ENCODE measurements around the gene MAPKAP1.

Gene MAPKAP1

DNA sequence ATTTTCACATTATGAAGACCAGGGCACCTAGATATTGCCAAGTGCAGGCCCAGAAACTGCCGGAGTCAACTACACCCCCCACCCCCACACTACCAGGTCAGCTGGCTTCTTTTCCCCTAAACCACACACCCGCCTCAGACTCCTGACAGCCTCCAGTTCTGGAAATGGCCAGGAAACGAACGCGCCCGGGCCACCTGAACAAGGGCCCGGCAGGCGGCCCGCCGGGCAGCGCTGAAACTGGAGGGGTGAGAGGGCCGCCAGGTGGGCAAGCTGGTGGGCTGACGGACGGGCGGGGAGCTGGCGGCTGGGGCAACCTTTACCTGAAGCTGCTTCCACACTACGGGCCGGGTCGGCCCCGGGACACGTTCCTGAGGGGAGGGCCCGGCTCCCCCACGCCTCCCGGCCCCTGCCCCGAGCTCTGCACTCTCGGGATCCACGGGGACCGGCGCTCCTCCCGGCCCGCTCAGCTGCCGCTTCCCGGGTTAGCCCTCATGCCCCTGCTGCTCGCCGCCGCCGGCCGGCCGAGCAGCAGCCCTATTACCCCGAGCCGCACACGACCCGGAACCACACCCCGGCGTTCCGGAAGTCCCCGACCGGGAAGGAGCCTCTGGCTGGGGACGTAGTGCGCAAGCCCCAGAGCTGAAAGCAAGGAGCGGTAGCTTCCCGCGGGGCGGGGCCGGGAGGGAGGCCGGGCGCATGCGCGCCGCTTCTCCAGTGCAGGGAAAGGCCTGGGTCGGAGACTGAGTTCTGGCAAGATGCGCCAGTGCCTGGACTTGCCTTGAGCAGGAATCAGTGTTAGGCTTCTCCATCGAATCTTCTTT is at the start of gene MAPKAP1:
MAPKAP1 (minus strand) TSS at position 558 of the 821 bp plus-strand sequence. CDS start 34,634 bp downstream, outside the sequence.
- no peak for FAIRE-seq

GRCh38 chr9:125756518-125756917 is 49.5 kb upstream of the MAPKAP1 start:
- no peak for FAIRE-seq

- no peak for FAIRE-seq
Measured at GRCh38 chr9:125755340-125755739, 48.3 kb upstream of the MAPKAP1 start.

DNA sequence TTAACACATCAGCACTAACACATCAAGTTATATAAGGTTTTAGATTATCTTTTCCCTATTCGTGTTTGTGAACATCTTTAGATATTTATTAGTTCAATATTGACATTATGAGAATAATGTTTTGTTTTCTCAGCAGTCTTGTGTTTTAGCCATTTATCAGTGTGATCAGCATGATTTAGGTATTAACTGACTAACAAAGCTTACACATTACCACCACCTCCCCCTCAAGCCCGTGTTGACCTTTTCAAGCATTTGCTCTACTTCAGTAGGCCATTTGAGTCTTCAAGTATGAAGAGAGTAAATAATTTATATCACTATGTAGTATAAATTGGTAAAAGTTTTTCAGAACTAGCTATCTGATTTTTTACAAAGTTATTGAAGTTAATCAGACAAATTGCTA is 47.1 kb upstream of the MAPKAP1 start:
- peak; percentile 16 for FAIRE-seq

DNA sequence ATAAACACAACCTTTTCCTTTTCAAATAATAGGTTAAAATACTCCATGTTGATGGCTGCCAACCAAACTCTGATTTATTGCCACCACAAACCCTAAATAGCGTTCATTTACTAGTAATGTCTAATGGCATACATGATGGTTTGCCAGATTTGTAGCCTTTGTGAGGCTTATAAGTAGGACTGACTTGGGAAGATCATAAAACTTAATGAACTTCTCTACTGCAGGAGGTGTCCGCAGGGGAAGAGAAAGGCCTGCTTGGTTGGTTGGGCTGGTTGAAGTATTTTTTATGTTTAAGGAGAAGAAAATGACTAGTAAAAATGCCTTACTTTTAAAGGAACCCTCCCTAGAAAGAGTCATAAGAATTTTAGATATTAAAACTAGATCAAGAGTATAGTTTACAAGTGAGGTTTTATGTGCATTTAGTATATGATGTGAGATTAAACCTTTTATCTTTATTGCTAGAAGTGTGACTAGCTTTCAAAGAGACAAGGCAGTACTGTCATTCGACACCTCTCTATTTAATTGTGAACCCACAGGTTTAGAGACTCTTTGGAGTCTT is 45.1 kb upstream of the MAPKAP1 start:
- FAIRE-seq = no peak

DNA sequence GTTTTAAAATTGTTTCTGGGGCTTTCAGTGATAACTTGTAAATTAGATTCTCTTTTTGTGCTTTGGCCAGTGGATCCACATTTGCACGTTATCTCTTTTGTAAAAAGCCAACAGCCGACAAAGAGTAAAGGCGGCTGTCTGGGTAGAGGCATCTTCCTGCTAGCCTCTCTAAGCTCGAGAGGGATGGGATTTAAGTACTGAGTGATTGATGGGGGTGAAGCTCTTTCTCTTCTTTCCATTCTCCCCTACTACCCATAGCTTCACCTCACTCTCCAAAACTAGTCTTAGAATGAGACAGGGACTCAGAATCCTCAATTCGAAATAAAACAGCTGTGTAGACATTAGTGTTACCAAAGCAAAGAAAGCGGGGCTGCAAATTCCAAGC is 43.6 kb upstream of the MAPKAP1 start:
- FAIRE-seq = no peak

- no peak for FAIRE-seq
Measured at GRCh38 chr9:125749951-125750626, 43.1 kb upstream of the MAPKAP1 start.

DNA sequence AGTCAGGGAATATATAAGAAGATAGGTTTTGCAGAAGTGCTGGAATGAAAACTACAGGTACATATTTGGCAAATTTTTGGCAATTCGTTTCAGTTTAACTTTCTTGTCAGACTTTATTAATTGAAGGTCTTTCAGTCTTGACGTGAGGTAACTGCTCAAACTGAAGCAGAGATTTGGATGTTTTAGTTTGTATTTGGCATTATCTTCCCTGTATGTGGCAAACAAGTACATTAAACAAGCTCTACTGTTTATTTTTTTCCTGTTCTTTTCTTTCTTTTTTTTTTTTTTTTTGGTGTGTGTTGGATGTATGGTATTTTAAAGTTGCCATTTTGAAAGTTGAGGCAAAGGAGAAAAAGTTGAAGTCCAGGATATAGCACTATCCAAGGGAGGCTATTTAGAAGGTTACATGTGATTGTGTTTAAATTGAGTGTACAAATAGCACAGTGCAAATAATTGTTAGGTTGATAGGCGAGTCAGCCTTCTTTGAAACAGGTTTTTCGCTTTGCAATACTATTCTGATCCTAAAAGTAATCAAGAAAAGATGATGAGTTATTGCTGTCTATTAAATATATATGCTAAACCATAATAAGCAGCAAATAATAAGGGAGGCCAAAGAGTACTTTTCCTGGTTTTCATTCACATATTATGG is 42.4 kb upstream of the MAPKAP1 start:
- FAIRE-seq = no peak

DNA sequence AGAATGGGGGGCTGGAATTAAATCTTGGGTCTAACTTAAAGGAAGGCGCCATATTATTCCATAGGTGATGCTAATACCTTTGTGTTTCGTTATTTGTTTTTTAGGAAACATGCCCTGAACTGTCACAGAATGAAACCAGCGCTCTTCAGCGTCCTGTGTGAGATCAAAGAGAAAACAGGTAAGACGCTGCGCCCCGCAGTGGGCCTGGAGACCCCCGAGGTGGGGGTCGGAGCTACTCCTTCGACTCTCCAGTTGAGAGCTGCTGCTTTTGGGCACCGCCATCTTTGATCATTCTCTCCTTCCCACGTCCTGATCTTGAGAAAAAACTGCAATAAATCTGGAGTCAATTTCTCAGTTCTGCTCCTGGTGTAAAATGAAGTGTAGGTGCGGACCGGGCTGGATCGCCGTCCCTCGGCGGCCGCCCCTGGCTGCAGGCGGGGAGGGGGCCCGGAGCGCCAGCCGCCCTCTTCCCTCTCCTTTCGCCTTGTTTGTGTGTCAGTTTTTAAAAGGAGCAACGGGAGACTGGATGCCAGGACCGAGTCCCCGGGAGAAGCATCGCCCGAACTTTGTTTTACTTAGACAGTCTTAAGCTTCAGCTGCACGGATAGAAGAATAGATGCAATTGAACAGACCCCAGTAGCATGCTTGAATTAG is 41.6 kb upstream of the MAPKAP1 start:
- FAIRE-seq = no peak

- FAIRE-seq = no peak
Measured at GRCh38 chr9:125747765-125748445, 40.9 kb upstream of the MAPKAP1 start.

GRCh38 chr9:125747053-125747764 is 40.2 kb upstream of the MAPKAP1 start, which contains the start of gene PBX3:
Gene PBX3, plus strand, starts transcription at chr9:125747373.
- FAIRE-seq = no peak

GRCh38 chr9:125746774-125747052 is 39.7 kb upstream of the MAPKAP1 start:
- no peak for FAIRE-seq

DNA sequence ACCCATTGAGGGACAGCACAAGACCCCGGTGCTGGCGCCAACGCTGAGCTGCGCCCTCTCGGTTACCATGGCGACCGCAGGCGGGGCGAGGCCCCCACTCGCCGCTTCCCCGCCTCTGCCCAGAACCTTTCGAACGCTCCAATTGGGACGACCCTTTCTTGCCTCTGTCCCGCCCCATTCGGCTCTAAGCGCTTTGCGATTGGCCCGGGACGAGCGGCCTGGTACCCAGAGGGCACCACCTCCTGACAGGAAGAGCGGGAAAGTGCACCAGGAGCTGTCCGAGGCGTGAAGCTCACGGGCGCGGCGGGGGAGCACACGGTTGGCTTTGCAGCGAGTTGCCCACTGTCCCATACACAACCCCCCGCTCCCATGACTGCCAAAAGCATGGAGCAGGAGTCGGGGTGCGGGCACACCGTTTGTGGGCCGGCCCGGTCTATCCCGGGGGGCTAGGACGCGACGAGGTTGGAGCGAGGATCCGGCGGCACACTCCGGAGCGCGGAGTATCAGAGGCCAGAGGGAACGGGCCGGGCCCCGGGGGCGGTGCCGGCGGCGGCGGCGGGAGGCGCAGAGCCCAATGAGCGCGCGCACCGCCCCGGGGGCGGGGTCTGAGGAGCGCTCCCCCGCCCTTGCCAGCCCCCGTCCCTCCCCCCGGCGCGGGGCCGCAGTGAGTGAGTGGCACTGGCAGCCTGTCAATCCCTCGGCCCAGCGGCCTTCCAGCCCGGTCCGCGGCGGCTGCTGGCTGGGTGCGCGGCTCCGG is 39.2 kb upstream of the MAPKAP1 start:
- peak; percentile 84 for FAIRE-seq

DNA sequence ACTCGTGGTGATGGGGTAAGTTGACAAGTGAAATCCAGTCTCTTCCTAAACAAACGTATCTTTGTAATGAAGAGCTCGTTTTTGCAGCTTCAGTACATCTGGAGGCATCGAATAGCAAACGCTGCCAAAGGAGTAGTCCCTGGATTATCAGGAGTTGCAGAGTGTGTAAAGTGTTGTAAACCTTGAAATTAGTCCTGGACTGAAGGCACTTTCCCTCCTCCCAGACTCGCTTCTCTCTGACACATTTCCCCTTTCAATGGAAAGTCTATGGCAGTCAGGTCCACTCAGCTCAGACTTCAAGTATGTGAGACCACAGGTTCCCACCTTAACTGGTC is 38.6 kb upstream of the MAPKAP1 start:
- no peak for FAIRE-seq

DNA sequence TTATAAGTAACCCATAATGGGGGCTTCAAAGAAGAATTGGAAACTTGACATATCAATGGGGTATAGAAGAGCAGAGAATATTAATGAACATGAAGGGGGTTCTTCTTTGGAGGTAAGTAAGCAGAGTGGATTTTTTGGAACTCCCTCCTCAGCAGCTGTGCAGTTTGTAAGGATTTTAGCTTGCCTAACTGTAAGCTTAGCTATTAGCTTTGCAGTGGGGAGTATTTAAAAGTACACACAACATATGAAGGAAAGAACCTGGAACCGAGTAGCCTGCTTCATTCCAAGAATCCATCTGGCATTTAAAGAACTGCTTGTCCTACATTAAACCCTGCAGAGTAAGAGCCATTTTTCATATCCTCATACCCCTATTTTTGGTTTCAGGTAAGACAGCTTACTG is 38.0 kb upstream of the MAPKAP1 start:
- no peak for FAIRE-seq

DNA sequence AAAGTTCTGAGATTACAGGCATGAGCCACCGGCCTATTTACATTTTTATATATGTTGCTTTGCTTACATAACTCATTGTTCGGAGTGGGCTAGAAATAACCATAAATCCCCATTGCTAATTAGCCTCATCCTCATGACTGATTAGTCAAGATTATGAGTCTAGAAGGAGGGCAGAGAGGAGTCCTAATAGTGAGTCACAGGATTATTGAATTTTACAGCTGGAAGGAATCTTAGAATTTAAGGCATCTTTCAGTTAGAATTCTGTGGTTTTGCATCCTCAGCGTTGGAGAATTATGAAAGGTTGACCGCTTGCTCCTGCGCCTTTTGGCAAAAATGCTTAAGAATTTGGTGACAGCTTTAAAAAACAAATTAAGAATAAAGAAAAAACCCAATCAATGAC is 37.6 kb upstream of the MAPKAP1 start:
- no peak for FAIRE-seq

DNA sequence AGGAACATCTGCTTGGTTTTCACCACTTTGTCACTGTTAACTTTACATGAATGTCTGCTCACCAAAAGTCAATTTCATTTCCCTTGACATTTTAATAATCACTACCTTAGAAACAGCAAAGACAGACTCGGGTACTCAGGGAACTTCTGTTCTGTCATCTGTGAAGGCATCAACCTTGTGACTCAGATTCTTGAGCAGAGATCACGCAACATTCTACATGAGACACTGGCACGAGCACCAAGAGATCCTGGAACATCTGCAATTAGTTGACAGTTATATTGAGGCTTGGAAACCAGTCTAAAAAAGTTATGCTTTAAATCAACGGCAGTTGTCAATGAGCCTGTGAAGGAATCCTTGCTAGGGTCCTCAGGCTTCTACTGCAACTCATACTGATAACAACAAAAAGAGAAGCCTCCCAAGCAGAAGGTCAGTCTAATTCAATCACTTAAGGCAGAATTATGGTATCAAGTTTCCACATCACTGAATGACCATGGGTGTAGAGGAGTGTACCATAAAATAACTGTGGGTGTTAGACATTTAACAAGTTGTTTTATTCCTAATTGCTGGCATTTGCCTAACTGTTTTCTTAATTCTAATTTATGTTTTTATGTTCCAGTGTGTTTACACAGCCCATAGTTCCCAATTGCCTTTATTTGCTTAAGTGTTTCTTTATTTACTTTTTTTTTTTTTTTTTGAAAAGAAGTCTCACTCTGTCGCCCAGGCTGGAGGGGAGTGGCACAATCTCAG is 36.8 kb upstream of the MAPKAP1 start:
- no peak for FAIRE-seq

DNA sequence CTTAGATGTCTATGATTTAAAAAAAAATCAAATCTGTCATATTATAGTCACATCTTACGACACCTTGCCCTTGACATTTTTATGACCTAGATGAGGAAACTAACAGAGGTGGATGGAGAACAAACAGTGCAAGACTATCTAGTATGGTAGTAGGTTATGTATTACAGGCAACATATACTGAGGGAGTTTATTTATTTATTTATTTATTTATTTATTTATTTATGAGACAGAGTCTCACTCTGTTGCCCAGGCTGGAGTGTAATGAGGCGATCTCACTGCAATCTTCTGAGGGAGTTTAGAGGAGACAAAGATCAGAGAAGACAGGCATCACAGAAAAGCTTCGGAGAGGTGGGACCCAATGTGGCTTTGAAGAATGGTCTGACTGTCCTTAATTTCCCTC is 35.6 kb upstream of the MAPKAP1 start:
- FAIRE-seq = no peak

DNA sequence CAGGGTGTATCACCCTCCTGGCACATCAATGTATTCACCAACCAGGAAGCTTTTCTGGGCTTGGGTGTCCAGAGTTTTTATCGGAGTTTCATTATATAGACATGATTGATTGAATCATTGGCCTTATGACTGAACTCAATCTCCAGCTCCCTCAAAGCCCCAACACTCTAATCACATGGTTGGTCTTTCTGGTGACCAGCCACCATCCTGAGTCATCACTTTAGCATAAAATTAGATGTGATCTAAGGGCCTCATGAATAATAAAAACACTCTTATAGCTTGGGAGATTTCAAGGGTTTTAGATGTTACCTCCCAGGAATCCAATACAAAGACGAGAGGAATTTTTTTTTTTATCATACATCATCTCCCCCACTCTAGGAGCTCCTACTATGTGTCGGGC is 32.4 kb upstream of the MAPKAP1 start:
- FAIRE-seq = no peak

- FAIRE-seq = no peak
Measured at GRCh38 chr9:125732562-125732961, 25.6 kb upstream of the MAPKAP1 start.

GRCh38 chr9:125730168-125730567 is 23.2 kb upstream of the MAPKAP1 start:
- no peak for FAIRE-seq

Data from A204.1 (cell line).